Gastrocnemius medialis (tissue), 4 donors: ENCODE results near the gene STEAP1. TPM values are rescaled to one million over a fixed set of nuclear protein-coding genes. Genes with fewer than 3 reads are reported as not detected.
A peak's percentile ranks its signal among the peaks of the same experiment; 100 is the strongest.
"Not testable (repeated sequence)": the region's sequence is repeated elsewhere in the genome, so short reads cannot be mapped to it uniquely, and the experiment has no call there.

Source experiments
- ATAC-seq, 2 donors: fragments of 150-250 bp; one replicate each; pipeline ENCODE4 v1.9.1; 2016
- DNase-seq, 2 donors: peaks; one replicate each; pipeline ENCODE4 v3.0.0-alpha.2; 2019
- H3K27ac ChIP-seq, 4 donors: fragments of 200-600 bp; sonication (generic); 1 replicate in 1 of 4; 2 replicates in 3 of 4; pipeline ENCODE4 v1.5.1; 2016 to 2018; ENCODE audit warnings: mild to moderate bottlenecking in 2 of 4, moderate library complexity in 1 of 4
- H3K27me3 ChIP-seq, 3 donors: fragments of 200-600 bp; sonication (generic) in 2 of 3; 1 replicate in 1 of 3; 2 replicates in 2 of 3; pipeline versions ENCODE4 v1.5.1 to v1.6.0; 2016 to 2019; ENCODE audit warnings: mild to moderate bottlenecking in 1 of 3, moderate library complexity in 1 of 3
- H3K36me3 ChIP-seq, 2 donors: fragments of 200-600 bp; sonication (generic) in 1 of 2; one replicate each; pipeline ENCODE4 v1.5.1; 2017 to 2018
- H3K4me1 ChIP-seq, 2 donors: fragments of 200-600 bp; sonication (generic) in 1 of 2; one replicate each; pipeline ENCODE4 v1.5.1; 2016 to 2017; ENCODE audit warnings: mild to moderate bottlenecking in 2 of 2
- H3K4me3 ChIP-seq, 4 donors: fragments of 200-600 bp; sonication (generic) in 3 of 4; 1 replicate in 1 of 4; 2 replicates in 3 of 4; pipeline ENCODE4 v1.5.1; 2016 to 2019; ENCODE audit warnings: mild to moderate bottlenecking in 2 of 4
- H3K9me3 ChIP-seq, 3 donors: fragments of 200-600 bp; sonication (generic) in 2 of 3; 1 replicate in 1 of 3; 2 replicates in 2 of 3; pipeline ENCODE4 v1.5.1; 2016 to 2019
- POLR2A ChIP-seq, 2 donors: fragments of 450-650 bp; IDR thresholded peaks; one replicate each; pipeline ENCODE4 v1.6.1; 2017; ENCODE audit warnings: antibody characterized with exemption in 2 of 2, mild to moderate bottlenecking in 2 of 2, moderate library complexity in 2 of 2
- in situ Hi-C, 4 donors: fragments of 200-750 bp; cut with MboI; loops; one replicate each; pipeline versions ENCODE4 v1.15.0 to v1.8.0; 2017; ENCODE audit warnings: low sequenced_read_pairs in 4 of 4
- intact Hi-C: fragments of 100-400 bp; cut with DNase I; formaldehyde crosslinking; loops from one replicate; pipeline ENCODE4 v1.15.1; 2023; ENCODE audit warnings: low total_unique reads
- total RNA-seq, 4 donors: library from RNA; depleted of rRNA; stranded (reverse); fragments of >200 nt; gene quantifications; one replicate each; pipeline versions ENCODE4 v1.1.0 to v1.2.3, GENCODE V29; 2016
- TF ChIP-seq, protein P1 (sequence below), 5 experiments: fragments of 450-650 bp in 3 of 5; fragments of 200-600 bp in 2 of 5; sonication (generic) in 2 of 5; IDR thresholded peaks in 4 of 5; conservative IDR thresholded peaks in 1 of 5; 1 replicate in 4 of 5; 2 replicates in 1 of 5; pipeline ENCODE4 v1.5.1; 2016 to 2019; ENCODE audit warnings: antibody characterized with exemption in 5 of 5, mild to moderate bottlenecking in 3 of 5, moderate library complexity in 3 of 5

STEAP1 gene
- total RNA-seq, 4 donors from 2014 or later = 0.81 to 1.6 (median 0.98) TPM

- H3K27ac ChIP-seq, H3K4me1 ChIP-seq, in situ Hi-C loops, H3K4me3 ChIP-seq, H3K27me3 ChIP-seq, H3K36me3 ChIP-seq, ATAC-seq, H3K9me3 ChIP-seq, DNase-seq, intact Hi-C loops: not testable (repeated sequence)
- TF ChIP-seq, protein P1, sequence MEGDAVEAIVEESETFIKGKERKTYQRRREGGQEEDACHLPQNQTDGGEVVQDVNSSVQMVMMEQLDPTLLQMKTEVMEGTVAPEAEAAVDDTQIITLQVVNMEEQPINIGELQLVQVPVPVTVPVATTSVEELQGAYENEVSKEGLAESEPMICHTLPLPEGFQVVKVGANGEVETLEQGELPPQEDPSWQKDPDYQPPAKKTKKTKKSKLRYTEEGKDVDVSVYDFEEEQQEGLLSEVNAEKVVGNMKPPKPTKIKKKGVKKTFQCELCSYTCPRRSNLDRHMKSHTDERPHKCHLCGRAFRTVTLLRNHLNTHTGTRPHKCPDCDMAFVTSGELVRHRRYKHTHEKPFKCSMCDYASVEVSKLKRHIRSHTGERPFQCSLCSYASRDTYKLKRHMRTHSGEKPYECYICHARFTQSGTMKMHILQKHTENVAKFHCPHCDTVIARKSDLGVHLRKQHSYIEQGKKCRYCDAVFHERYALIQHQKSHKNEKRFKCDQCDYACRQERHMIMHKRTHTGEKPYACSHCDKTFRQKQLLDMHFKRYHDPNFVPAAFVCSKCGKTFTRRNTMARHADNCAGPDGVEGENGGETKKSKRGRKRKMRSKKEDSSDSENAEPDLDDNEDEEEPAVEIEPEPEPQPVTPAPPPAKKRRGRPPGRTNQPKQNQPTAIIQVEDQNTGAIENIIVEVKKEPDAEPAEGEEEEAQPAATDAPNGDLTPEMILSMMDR (IDR thresholded peaks at IDR 0.05 in 4 of 5, conservative IDR thresholded peaks at IDR 0.05 in 1 of 5) = peak in 1 of 5 experiments; percentile 29
Observed at GRCh38 chr7:90149428-90149827, 4.8 kb upstream of the STEAP1 start.

DNA sequence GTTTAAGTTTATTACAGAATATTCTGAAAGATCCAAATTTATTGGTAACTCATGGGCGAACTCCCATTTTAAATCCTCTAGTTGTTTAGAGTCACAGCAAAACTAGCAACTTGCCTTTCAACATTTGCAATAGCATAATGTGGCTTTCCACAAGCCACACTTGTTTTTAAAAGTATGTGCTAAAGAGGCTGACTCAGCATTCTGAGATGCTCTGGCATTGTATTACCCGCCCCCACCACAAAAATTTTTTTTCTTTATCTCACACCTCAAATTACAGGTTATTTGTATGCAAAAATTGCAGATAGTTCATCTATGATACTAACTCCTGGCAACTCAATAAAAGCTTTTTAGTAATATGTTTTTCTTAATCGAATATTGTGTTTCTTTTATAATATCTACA is 2.4 kb upstream of the STEAP1 start:
- not testable (repeated sequence) for H3K4me1 ChIP-seq, H3K9me3 ChIP-seq, DNase-seq, H3K4me3 ChIP-seq, H3K27me3 ChIP-seq, H3K27ac ChIP-seq, ATAC-seq, H3K36me3 ChIP-seq
- intact Hi-C loops = loop anchor here (5.0 kb wide), 1 partner anchor 110 kb away; no protein-coding TSS in a partner anchor
- in situ Hi-C loops = loop anchor here in 3 of 4 donors (5.0 to 25.0 kb wide), 3 partner anchors 110 to 285 kb away; no protein-coding TSS in a partner anchor

GRCh38 chr7:90152642-90153253 is 1.5 kb upstream of the STEAP1 start:
- not testable (repeated sequence) for H3K9me3 ChIP-seq, DNase-seq, H3K36me3 ChIP-seq, H3K4me3 ChIP-seq, ATAC-seq, H3K27me3 ChIP-seq, H3K27ac ChIP-seq, H3K4me1 ChIP-seq
- in situ Hi-C loops (loop anchor here in 3 of 4 donors (5.0 to 25.0 kb wide), 3 partner anchors 110 to 285 kb away; no protein-coding TSS in a partner anchor), intact Hi-C loops (loop anchor here (5.0 kb wide), 1 partner anchor 110 kb away; no protein-coding TSS in a partner anchor)
- TF ChIP-seq, protein P1 (IDR thresholded peaks at IDR 0.05 in 4 of 5, conservative IDR thresholded peaks at IDR 0.05 in 1 of 5) = peak in 4 of 5 experiments; percentile 43 to 57 (median 50)

DNA sequence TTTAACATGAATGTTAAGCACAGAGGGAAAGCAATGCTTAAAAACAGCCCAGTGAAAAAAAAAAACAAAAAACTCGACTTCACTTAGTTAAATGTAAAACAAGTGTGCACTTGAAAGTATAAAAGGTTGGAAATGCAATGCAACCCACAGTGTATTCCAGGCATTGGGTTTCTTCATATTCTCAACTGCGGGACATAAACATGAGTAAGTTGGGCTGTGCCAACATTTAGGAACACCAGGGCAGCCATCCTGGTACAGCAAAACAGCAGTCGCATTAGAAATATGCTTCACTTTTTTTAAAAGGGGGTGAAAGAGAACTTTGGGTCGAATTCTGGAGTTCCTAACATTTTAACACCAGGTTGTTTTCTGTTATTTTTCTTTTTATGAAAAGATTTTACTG is 937 bp downstream of the STEAP1 start:
- ATAC-seq (no peak), DNase-seq (no peak)
- H3K36me3 ChIP-seq = no peaks in the 10 kb centered on the region
- TF ChIP-seq, protein P1 (IDR thresholded peaks at IDR 0.05 in 4 of 5, conservative IDR thresholded peaks at IDR 0.05 in 1 of 5) = no peak
- no peak for TF ChIP-seq POLR2A (IDR thresholded peaks at IDR 0.05)
- H3K27ac ChIP-seq = no peak overlapping the region
- H3K27me3 ChIP-seq = no peaks in the 10 kb centered on the region
- intact Hi-C loops (loop anchor here (2.0 kb wide), 1 partner anchor 272 kb away; no protein-coding TSS in a partner anchor), in situ Hi-C loops (loop anchor here in 2 of 4 donors (25.0 kb wide), 2 partner anchors 107 to 282 kb away; no protein-coding TSS in a partner anchor)
- H3K9me3 ChIP-seq = no peaks in the 10 kb centered on the region
- H3K4me3 ChIP-seq = no peak overlapping the region
- peaks cover 0 to 10% of the 10 kb centered on the region in 2 donors for H3K4me1 ChIP-seq

DNA sequence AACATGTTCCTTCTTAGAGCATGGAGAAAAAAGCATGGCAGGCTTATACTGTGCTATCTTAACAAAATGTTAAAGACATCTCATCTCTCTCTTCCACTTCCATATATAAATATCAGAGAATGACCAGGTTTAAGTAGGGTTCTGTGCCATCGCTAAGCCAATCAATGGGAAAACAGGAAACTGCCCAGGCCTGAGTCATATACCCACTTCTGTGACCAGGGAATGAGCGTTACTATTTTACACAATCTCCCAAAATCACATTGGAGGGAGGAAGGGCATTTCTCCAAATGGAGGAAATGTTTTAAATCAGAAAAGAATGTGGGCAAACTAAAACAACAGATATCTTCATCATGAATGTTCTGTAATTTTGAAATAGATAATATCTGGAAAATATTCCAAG is 3.1 kb downstream of the STEAP1 start:
- H3K27me3 ChIP-seq, DNase-seq, H3K9me3 ChIP-seq, H3K27ac ChIP-seq, ATAC-seq, H3K4me1 ChIP-seq, H3K4me3 ChIP-seq, H3K36me3 ChIP-seq, intact Hi-C loops: not testable (repeated sequence)
- in situ Hi-C loops = loop anchor here in 2 of 4 donors (25.0 kb wide), 2 partner anchors 105 to 280 kb away; no protein-coding TSS in a partner anchor

GRCh38 chr7:90157761-90158350 is 3.6 kb downstream of the STEAP1 start:
- intact Hi-C loops, H3K27me3 ChIP-seq, ATAC-seq, H3K4me3 ChIP-seq, DNase-seq, H3K9me3 ChIP-seq, H3K27ac ChIP-seq, H3K4me1 ChIP-seq, H3K36me3 ChIP-seq: not testable (repeated sequence)
- in situ Hi-C loops = loop anchor here in 2 of 4 donors (25.0 kb wide), 2 partner anchors 104 to 279 kb away; no protein-coding TSS in a partner anchor
